RWPE1 (cell line): ENCODE data around the gene ACTR3.
A peak's percentile ranks its signal among the peaks of the same experiment; 100 is the strongest.

Experiments used
- CTCF ChIA-PET: fragments of 350-600 bp; sonication (Branson Sonifier 250); formaldehyde crosslinking; extraction: SDS; loops from one replicate; lab custom pipeline; 2021; lab: Yijun Ruan, JAX
- POLR2A ChIA-PET: fragments of 400-600 bp; formaldehyde crosslinking; extraction: SDS; loops from one replicate; lab custom pipeline; 2020; ENCODE audit warnings: antibody characterized with exemption; ENCODE audit not compliant: low non-redundant PET; lab: Yijun Ruan, JAX
- DNase-seq: peaks from one replicate; pipeline ENCODE4 v3.0.0; 2012; ENCODE audit warnings: low spot score
- H3K27ac ChIP-seq: fragments of 450-650 bp; 2 replicates; pipeline ENCODE4 v1.5.1; 2017
- TF ChIP-seq, protein P1 (sequence below): fragments of 450-650 bp; conservative IDR thresholded peaks from 2 replicates; pipeline ENCODE4 v1.5.1; 2017; ENCODE audit warnings: low read depth, mild to moderate bottlenecking

The ACTR3 gene

DNA sequence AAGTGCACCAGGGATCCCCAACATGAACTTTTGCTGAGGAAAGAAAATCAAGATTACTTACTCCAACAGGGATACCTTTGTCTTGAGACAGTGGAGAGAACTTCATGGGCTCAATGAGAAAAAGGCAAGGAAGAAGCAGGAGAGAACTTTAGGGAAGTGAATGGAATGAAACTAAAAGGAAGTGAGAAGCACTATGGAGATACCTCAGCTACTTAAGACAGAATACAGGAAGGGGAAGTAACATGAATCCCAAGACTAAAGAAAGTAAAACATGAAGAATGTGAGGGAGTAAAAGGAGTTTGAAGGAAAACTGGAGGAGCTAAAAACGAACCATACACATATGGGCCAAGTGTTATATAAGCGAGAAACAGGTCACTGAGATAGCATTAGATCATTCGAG, 32.4 kb upstream of the ACTR3 start:
- TF ChIP-seq, protein P1, sequence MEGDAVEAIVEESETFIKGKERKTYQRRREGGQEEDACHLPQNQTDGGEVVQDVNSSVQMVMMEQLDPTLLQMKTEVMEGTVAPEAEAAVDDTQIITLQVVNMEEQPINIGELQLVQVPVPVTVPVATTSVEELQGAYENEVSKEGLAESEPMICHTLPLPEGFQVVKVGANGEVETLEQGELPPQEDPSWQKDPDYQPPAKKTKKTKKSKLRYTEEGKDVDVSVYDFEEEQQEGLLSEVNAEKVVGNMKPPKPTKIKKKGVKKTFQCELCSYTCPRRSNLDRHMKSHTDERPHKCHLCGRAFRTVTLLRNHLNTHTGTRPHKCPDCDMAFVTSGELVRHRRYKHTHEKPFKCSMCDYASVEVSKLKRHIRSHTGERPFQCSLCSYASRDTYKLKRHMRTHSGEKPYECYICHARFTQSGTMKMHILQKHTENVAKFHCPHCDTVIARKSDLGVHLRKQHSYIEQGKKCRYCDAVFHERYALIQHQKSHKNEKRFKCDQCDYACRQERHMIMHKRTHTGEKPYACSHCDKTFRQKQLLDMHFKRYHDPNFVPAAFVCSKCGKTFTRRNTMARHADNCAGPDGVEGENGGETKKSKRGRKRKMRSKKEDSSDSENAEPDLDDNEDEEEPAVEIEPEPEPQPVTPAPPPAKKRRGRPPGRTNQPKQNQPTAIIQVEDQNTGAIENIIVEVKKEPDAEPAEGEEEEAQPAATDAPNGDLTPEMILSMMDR: no peak
- DNase-seq: no peak
- ChIA-PET CTCF (no interaction called here), POLR2A (no interaction called here)
- no peak overlapping the region for H3K27ac ChIP-seq

DNA sequence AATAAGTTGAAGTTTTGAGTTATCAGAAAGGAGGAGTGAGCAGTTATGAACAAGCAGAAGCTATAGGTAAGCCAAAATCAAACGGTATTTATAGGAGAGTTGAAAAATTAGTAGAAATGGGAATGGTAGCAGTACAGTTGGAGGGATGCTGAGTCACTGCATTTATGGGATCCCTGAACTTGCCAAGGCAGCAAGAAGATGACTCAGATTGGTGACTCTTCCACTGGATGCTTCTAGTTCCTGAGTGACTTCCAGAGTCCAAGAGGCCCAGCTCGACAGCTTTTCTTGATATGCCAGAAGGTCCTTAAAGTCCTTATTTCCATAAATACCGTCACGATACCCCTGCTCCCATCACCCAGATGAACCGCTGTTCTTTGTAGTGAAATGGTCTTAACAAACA, 31.1 kb upstream of the ACTR3 start:
- ChIA-PET CTCF (interaction anchor here (0.6 kb wide), 1 partner anchor 25 kb away, joined by 4 read pairs; no protein-coding TSS in a partner anchor), POLR2A (no interaction called here)
- TF ChIP-seq, protein P1: no peak
- peak overlapping the region; percentile 57; the same call in 1 of the 2 replicates for H3K27ac ChIP-seq
- DNase-seq: peak; percentile 72

DNA sequence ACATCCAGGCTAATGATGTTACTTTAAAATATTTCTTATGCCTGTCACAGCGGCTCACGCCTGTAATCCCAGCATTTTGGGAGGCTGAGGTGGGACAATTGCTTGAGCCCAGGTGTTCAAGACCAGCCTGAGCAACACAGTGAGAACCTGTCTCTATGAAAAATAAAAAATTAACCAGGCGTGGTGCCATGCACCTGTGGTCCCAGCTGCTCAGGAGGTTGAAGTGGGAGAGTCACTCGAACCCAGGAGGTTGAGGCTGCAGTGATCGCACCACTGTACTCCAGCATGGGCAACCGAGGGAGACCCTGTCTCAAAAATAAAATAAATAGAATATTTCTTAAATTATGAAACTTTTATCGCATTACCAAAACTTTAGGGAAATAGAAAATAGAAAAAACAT, 28.1 kb upstream of the ACTR3 start:
- no peak for DNase-seq
- H3K27ac ChIP-seq: no peak overlapping the region
- TF ChIP-seq, protein P1: no peak
- CTCF ChIA-PET: no interaction called here
- POLR2A ChIA-PET: no interaction called here

- ChIA-PET POLR2A (no interaction called here), CTCF (interaction anchor here (0.7 kb wide), 1 partner anchor 143 kb away, joined by 7 read pairs; no protein-coding TSS in a partner anchor)
- no peak for DNase-seq
- H3K27ac ChIP-seq: no peak overlapping the region
- TF ChIP-seq, protein P1: no peak
Observed at GRCh38 chr2:113863144-113863543, 26.7 kb upstream of the ACTR3 start.

GRCh38 chr2:113867571-113867970, 22.3 kb upstream of the ACTR3 start:
- TF ChIP-seq, protein P1: no peak
- H3K27ac ChIP-seq: no peak overlapping the region
- no peak for DNase-seq
- POLR2A ChIA-PET: no interaction called here
- CTCF ChIA-PET: no interaction called here

DNA sequence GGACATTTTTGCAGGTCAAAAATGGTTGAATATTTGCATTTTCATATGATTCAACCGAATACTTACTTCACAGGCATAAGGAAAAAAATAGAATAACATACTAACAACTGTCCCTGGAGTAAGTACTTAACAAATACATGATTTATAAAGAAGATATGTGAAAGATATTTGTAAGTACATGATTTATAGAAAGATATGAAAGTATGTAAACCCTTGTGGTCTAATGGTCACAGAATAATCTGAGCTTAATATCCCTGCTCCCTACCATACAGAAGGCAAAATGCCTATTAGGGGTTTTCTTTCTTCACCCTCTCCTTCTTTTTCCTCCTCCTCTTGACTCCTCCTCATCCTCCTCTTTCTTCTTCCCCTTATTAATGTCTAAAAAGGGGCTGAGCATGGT, 20.6 kb upstream of the ACTR3 start:
- DNase-seq: no peak
- no peak overlapping the region for H3K27ac ChIP-seq
- TF ChIP-seq, protein P1: no peak
- ChIA-PET POLR2A (no interaction called here), CTCF (interaction anchor here (0.5 to 0.7 kb wide), 2 partner anchors 79 to 1799 kb away, joined by 3 to 5 read pairs; no protein-coding TSS in a partner anchor)

DNA sequence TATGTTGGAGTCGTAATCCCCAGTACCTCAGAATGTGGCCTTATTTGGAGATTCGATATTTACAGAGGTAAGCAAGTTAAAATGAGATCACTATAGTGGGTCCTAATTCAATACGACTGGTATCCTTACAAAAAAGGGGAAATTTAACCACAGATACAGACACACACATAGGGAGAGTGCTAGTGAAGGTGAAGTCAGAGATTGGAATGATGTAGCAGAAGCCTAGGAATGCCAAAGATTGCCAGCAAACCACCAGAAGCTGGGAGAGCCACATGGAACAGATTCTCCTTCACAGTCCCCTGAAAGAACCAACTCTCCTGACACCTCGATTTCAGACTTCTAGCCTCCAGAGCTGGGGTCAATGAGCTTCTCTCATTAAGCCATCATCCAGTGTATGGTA, 17.7 kb upstream of the ACTR3 start:
- CTCF ChIA-PET: interaction anchor here (0.5 kb wide), 1 partner anchor 34 kb away, joined by 5 read pairs; no protein-coding TSS in a partner anchor
- no peak for DNase-seq
- POLR2A ChIA-PET: no interaction called here
- no peak overlapping the region for H3K27ac ChIP-seq
- TF ChIP-seq, protein P1: no peak
